ENCODE data around the gene KLHL29. TPM values are rescaled to one million over a fixed set of nuclear protein-coding genes. Genes with fewer than 3 reads are reported as not detected.

The KLHL29 gene
- total and polyA plus RNA-seq, 10 of the 15 experiments (the other 5 are each of a cell fraction or from before 2014, with no cell fraction given) = 1.4 to 19.5 (median 6.1) TPM

GRCh38 chr2:23509103-23509502 lies 124.1 kb downstream of the KLHL29 start:
- no peak for DNase-seq (ENCODE audit: low read depth, low spot score)
- H2AFZ ChIP-seq (ENCODE audit: control insufficient read depth, low read depth, low read length) = no peak overlapping the region
- no peaks in the 10 kb centered on the region for H3K4me1 ChIP-seq (ENCODE audit: control insufficient read depth, insufficient read depth, low read length)
- ChIA-PET CTCF (no interaction called here), RAD21 (ENCODE audit: unreplicated experiment) (no interaction called here), SMC1A (ENCODE audit: uncharacterized antibody, unreplicated experiment) (interaction anchor here (1.0 kb wide), 2 partner anchors 15 to 49 kb away, joined by 3 to 5 read pairs; no protein-coding TSS in a partner anchor), POLR2A (no interaction called here)
- H3K79me2 ChIP-seq (ENCODE audit: control insufficient read depth, insufficient read depth, low read length) = no peaks in the 10 kb centered on the region
- TF ChIP-seq DPF2 (IDR thresholded peaks at IDR 0.05) = no peak
- TF ChIP-seq MYC (IDR thresholded peaks at IDR 0.05; ENCODE audit: insufficient read depth, insufficient read length, insufficient replicate concordance, low read length, severe bottlenecking) = no peak
- no peak for TF ChIP-seq CBX5 (IDR thresholded peaks at IDR 0.05; ENCODE audit: low read depth)
- no peak for TF ChIP-seq TBL1XR1 (IDR thresholded peaks at IDR 0.05; ENCODE audit: low read depth, low read length)
- no peak for TF ChIP-seq POLR2AphosphoS5 (IDR thresholded peaks at IDR 0.05; ENCODE audit: low read length)
- no peak for TF ChIP-seq NR2F1 (conservative IDR thresholded peaks at IDR 0.05)
- TF ChIP-seq E2F8 (IDR thresholded peaks at IDR 0.05; ENCODE audit: low read depth, partially characterized antibody) = no peak
- no peak for TF ChIP-seq ETV6 (conservative IDR thresholded peaks at IDR 0.05 in 1 of 2, IDR thresholded peaks at IDR 0.05 in 1 of 2; ENCODE audit: borderline replicate concordance in 1 of 2, low read depth in 1 of 2)
- TF ChIP-seq ZNF384 (IDR thresholded peaks at IDR 0.05; ENCODE audit: borderline replicate concordance, low read depth, low read length) = no peak
- TF ChIP-seq ZNF592 (IDR thresholded peaks at IDR 0.05) = no peak
- TF ChIP-seq ZNF622 (IDR thresholded peaks at IDR 0.05) = no peak
- no peak for TF ChIP-seq PAX8 (IDR thresholded peaks at IDR 0.05)
- TF ChIP-seq RAD21 (IDR thresholded peaks at IDR 0.05; ENCODE audit: insufficient read depth, low read depth, low read length) = no peak
- no peak for TF ChIP-seq FOXM1 (IDR thresholded peaks at IDR 0.05; ENCODE audit: low read depth, low read length)
- TF ChIP-seq E4F1 (IDR thresholded peaks at IDR 0.05; ENCODE audit: borderline replicate concordance, partially characterized antibody) = no peak
- TF ChIP-seq RELA (IDR thresholded peaks at IDR 0.05; ENCODE audit: borderline replicate concordance, partially characterized antibody) = no peak
- H3K4me3 ChIP-seq = no peak overlapping the region
- H3K9ac ChIP-seq (ENCODE audit: control insufficient read depth, insufficient read depth, low read length) = no peak overlapping the region
- no peaks in the 10 kb centered on the region for H3K9me3 ChIP-seq (replicated peaks; ENCODE audit: control insufficient read depth, insufficient read depth, low read length)
- no peaks in the 10 kb centered on the region for H3K27me3 ChIP-seq (replicated peaks in 1 of 2; ENCODE audit: control insufficient read depth in 2 of 2, insufficient read depth in 2 of 2, low read length in 1 of 2)
- no peak overlapping the region for H3K4me2 ChIP-seq (ENCODE audit: control insufficient read depth, insufficient read depth)
- no TSS peak for BruUV-seq (replicated peaks)
- intact Hi-C loops (cut with micrococcal nuclease; ENCODE audit: unreplicated experiment) (no loop called here), in situ Hi-C loops (cut with MboI) (no loop called here)
- no peak for FAIRE-seq
- H3K27ac ChIP-seq (ENCODE audit: control insufficient read depth, insufficient read depth) = no peak overlapping the region
- 66% methylated on average over 6 of the region's 6 CpGs for WGBS (ENCODE audit: insufficient coverage, insufficient replicate concordance, low lambda C conversion rate, missing lambda C conversion rate)
- ATAC-seq = no peak
- no peaks in the 10 kb centered on the region for H4K20me1 ChIP-seq (ENCODE audit: control insufficient read depth, insufficient read depth)
- no peaks in the 10 kb centered on the region; a peak in 2 of 4 replicates for H3K36me3 ChIP-seq (ENCODE audit: control insufficient read depth in 2 of 2, insufficient read depth in 2 of 2, low read length in 1 of 2)
